Activated CD4-positive, alpha-beta T cell treated with anti-CD3 and anti-CD28 coated beads, Interleukin-2, amount 10 ng/mL, durations not matched to agents 24 days and 14 days (primary cell): ENCODE results near the gene MUC6. TPM values are rescaled to one million over a fixed set of nuclear protein-coding genes. Genes with fewer than 3 reads are reported as not detected.

Experiments
- DNase-seq: peaks from one replicate; pipeline ENCODE4 v3.0.0; 2022
- H3K27ac Mint-ChIP-seq: one replicate; pipeline ENCODE4 v1.8.0; 2022; ENCODE audit warnings: mild to moderate bottlenecking, mixed read lengths
- H3K27me3 Mint-ChIP-seq: one replicate; pipeline ENCODE4 v1.8.0; 2022; ENCODE audit warnings: mixed read lengths
- H3K36me3 Mint-ChIP-seq: one replicate; pipeline ENCODE4 v1.8.0; 2022; ENCODE audit warnings: low read depth, mild to moderate bottlenecking, mixed read lengths
- H3K4me1 Mint-ChIP-seq: one replicate; pipeline ENCODE4 v1.8.0; 2021; ENCODE audit warnings: mixed read lengths
- H3K4me3 Mint-ChIP-seq: one replicate; pipeline ENCODE4 v1.8.0; 2022; ENCODE audit warnings: mild to moderate bottlenecking, moderate library complexity, mixed read lengths
- H3K9me3 Mint-ChIP-seq: one replicate; pipeline ENCODE4 v1.8.0; 2021; ENCODE audit warnings: mixed read lengths
- intact Hi-C: fragments of 100-400 bp; cut with micrococcal nuclease; formaldehyde crosslinking; loops from one replicate; pipeline ENCODE4 v1.15.1; 2023
- total RNA-seq: library from RNA; stranded (reverse); gene quantifications from 2 replicates; pipeline ENCODE4 v1.2.3, GENCODE V29; 2022

Gene MUC6
- total RNA-seq, 1 donor from 2014 or later = not detected

DNA sequence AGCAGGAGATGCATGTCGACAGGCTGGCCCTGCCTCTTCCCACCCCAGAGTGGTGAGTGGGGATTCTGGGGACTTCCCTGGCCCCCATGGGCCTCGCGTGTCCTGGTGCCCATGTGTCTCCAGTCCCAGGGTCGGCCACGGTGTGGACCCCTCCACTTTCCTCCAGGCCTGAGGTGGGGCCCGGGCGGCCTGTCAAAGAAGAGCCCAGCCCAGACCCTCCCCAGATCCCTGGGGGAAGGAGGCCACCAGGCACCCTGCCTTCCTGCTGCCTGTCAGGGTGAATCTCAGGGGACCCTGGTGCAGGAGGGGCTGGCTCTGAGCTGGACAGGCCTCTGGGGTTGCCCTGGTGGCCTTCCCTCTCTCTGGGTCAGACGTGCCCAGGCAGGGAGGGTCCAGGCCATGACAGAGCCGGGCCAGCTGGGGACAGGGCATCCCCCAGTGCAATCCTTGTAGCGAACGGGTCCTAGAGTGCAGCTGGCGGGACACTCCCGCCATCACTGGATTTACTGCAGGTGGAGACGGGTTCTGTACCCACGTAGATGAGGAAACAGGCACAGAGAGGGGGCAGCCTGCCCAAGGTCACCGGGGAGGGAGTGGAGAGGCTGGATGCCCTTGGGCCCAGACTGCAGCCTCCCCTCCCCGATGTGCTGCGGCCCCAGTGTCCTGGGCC, 13.5 kb upstream of the MUC6 start:
- Mint-ChIP-seq H3K27me3 (peaks cover 2% of the 10 kb centered on the region), H3K4me3 (no peak overlapping the region), H3K9me3 (no peaks in the 10 kb centered on the region), H3K4me1 (peaks cover 2% of the 10 kb centered on the region), H3K27ac (no peak overlapping the region), H3K36me3 (no peaks in the 10 kb centered on the region)
- no peak for DNase-seq
- intact Hi-C loops = loop anchor here (2.0 kb wide), 1 partner anchor 125 kb away; the partner anchor contains the start of gene AP2A2

DNA sequence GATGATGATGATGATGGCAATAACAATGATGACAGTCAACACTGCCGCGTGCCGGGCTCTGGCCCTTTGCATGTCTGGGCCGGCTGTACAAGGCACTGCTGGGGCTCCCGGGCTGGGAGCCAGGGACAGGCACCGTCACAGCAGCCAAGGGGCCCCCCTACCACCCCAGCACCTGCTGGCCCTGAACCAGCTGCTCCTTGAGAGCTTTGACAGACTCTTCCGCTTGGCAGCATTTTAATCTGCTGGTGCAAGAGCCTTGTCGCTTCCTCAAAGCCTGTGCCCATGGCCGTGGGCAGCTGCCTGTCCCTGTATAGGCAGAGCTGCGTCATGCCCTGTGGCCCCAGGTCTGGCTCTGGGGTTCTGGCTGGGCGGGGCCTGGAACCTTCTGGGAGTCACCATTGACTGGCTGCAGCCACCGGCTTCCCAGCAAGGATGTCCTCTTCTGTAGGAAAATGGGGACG, 12.9 kb upstream of the MUC6 start:
- intact Hi-C loops = no loop called here
- Mint-ChIP-seq H3K27ac (no peak overlapping the region), H3K4me3 (no peak overlapping the region), H3K36me3 (no peaks in the 10 kb centered on the region), H3K9me3 (no peaks in the 10 kb centered on the region), H3K4me1 (peaks cover 2% of the 10 kb centered on the region), H3K27me3 (peaks cover 2% of the 10 kb centered on the region)
- no peak for DNase-seq

- Mint-ChIP-seq H3K27me3 (peaks cover 2% of the 10 kb centered on the region), H3K9me3 (no peaks in the 10 kb centered on the region), H3K4me3 (no peak overlapping the region), H3K4me1 (peaks cover 2% of the 10 kb centered on the region), H3K36me3 (no peaks in the 10 kb centered on the region), H3K27ac (no peak overlapping the region)
- intact Hi-C loops = no loop called here
- DNase-seq = no peak
These were observed 12.5 kb upstream of the MUC6 start for GRCh38 chr11:1049071-1049405.

GRCh38 chr11:1048375-1049070, 12.0 kb upstream of the MUC6 start:
- Mint-ChIP-seq H3K36me3 (no peaks in the 10 kb centered on the region), H3K4me1 (peaks cover 2% of the 10 kb centered on the region), H3K4me3 (no peak overlapping the region), H3K27me3 (peaks cover 2% of the 10 kb centered on the region), H3K27ac (no peak overlapping the region), H3K9me3 (no peaks in the 10 kb centered on the region)
- intact Hi-C loops = no loop called here
- DNase-seq = no peak

DNA sequence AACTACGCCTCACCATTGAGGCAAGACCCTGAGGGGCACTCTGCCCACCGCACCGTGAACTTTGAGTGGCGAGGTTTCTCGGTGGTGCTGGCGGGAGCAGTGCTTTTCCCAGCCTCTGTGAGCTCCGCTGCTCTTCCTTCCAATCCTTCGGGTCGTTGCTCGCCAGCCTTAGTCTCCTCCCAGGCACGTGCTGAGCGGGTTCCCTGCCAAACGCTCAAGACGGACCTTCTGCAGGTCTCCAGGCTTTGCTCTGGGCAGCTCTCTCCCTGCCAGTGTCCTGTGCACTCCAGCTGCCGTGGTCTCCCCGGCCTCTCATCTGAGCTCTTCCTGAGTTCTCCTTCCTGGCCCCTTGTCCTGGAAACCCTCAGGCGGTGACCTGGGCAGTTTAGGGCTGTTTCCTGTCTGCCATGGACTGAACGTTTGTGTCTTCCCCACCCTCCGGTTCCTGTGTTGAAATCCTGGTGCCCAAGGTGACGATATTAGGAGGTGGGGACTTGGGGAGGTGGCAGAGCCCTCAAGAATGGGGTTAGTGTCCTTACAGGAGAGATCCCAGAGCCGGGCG, 11.2 kb upstream of the MUC6 start:
- no peak overlapping the region for H3K4me3 Mint-ChIP-seq
- DNase-seq = no peak
- no peaks in the 10 kb centered on the region for H3K36me3 Mint-ChIP-seq
- H3K4me1 Mint-ChIP-seq = peaks cover 2% of the 10 kb centered on the region
- H3K27ac Mint-ChIP-seq = no peak overlapping the region
- H3K9me3 Mint-ChIP-seq = no peaks in the 10 kb centered on the region
- peaks cover 2% of the 10 kb centered on the region for H3K27me3 Mint-ChIP-seq
- intact Hi-C loops = no loop called here

GRCh38 chr11:1044160-1044559, 7.6 kb upstream of the MUC6 start:
- intact Hi-C loops = no loop called here
- H3K9me3 Mint-ChIP-seq = no peaks in the 10 kb centered on the region
- no peaks in the 10 kb centered on the region for H3K4me1 Mint-ChIP-seq
- H3K4me3 Mint-ChIP-seq = no peak overlapping the region
- DNase-seq = no peak
- no peaks in the 10 kb centered on the region for H3K36me3 Mint-ChIP-seq
- H3K27ac Mint-ChIP-seq = no peak overlapping the region
- peaks cover under 1% of the 10 kb centered on the region for H3K27me3 Mint-ChIP-seq

GRCh38 chr11:1043563-1044096, 7.1 kb upstream of the MUC6 start:
- intact Hi-C loops = no loop called here
- H3K4me3 Mint-ChIP-seq = no peak overlapping the region
- no peak overlapping the region for H3K27ac Mint-ChIP-seq

GRCh38 chr11:1042626-1043562, 6.4 kb upstream of the MUC6 start:
- no peaks in the 10 kb centered on the region for H3K9me3 Mint-ChIP-seq
- no peaks in the 10 kb centered on the region for H3K36me3 Mint-ChIP-seq
- no peak overlapping the region for H3K4me3 Mint-ChIP-seq
- DNase-seq = no peak
- no peaks in the 10 kb centered on the region for H3K4me1 Mint-ChIP-seq
- no peaks in the 10 kb centered on the region for H3K27me3 Mint-ChIP-seq
- H3K27ac Mint-ChIP-seq = no peak overlapping the region
- intact Hi-C loops = no loop called here

More at GRCh38 chr11:1043563-1044096, 7.1 kb upstream of the MUC6 start:
- no peaks in the 10 kb centered on the region for H3K9me3 Mint-ChIP-seq
- no peaks in the 10 kb centered on the region for H3K27me3 Mint-ChIP-seq
- no peak for DNase-seq
- H3K4me1 Mint-ChIP-seq = no peaks in the 10 kb centered on the region
- no peaks in the 10 kb centered on the region for H3K36me3 Mint-ChIP-seq

DNA sequence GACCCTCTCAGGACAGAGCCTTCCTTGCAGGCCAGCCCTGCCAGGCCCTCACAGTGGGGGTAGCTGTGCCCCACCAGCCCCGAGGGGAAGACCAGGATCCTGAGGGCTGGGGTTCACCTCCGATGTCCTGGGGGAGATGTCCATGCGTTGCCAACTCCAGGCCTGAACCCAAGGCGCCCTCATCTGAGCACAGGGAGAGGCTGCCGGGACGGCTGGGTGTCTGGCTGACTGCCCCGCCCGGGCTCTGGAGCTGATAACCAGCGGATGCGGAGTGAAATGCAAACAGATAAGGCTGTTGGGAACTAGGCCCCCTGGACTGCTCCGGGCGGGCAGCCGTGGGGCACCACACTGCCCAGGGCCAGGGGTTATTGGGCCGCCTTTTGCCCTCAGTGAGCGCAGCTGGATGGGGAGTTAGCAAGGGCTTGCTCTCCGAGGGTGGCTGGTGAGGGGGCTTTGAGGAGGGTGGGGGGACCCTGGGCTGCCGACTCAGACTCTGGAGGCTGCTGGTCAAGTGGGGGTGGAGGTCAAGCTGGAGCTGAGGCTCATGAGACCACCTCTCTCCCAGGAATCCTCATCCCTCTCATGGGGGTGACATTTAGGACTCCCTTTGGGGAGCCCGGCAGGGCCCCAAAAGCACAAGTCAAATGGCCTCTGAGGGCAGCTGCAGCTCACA, 5.6 kb upstream of the MUC6 start:
- intact Hi-C loops = no loop called here
- DNase-seq = no peak
- no peaks in the 10 kb centered on the region for H3K4me1 Mint-ChIP-seq
- H3K36me3 Mint-ChIP-seq = no peaks in the 10 kb centered on the region
- H3K4me3 Mint-ChIP-seq = no peak overlapping the region
- H3K9me3 Mint-ChIP-seq = no peaks in the 10 kb centered on the region
- no peaks in the 10 kb centered on the region for H3K27me3 Mint-ChIP-seq
- no peak overlapping the region for H3K27ac Mint-ChIP-seq

DNA sequence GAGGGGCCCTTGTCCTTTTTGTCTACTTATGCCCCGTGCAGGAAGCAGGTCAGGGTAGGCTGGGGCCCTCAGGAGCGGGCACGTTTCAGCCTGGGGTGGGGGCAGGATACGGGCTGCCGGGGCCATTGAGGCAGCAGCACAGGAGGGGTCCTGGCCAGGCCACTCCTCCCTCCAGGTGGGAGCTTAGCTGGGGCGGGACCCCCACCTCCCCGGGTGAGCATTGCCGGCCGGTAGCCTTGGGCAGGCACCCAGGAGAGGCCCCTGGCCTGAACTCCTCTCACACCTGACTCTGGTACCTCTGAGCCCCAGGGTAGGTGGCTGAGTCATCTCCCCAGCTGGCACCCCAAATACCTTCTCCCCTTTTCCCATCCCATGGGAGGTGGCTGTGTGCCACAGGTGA, 5.0 kb upstream of the MUC6 start:
- DNase-seq = no peak
- no peaks in the 10 kb centered on the region for H3K27me3 Mint-ChIP-seq
- H3K36me3 Mint-ChIP-seq = no peaks in the 10 kb centered on the region
- intact Hi-C loops = no loop called here
- H3K4me1 Mint-ChIP-seq = no peaks in the 10 kb centered on the region
- H3K9me3 Mint-ChIP-seq = no peaks in the 10 kb centered on the region
- H3K27ac Mint-ChIP-seq = no peak overlapping the region
- H3K4me3 Mint-ChIP-seq = no peak overlapping the region

- H3K27ac Mint-ChIP-seq = no peak overlapping the region
- H3K27me3 Mint-ChIP-seq = no peaks in the 10 kb centered on the region
- H3K9me3 Mint-ChIP-seq = no peaks in the 10 kb centered on the region
- no peaks in the 10 kb centered on the region for H3K36me3 Mint-ChIP-seq
- H3K4me1 Mint-ChIP-seq = no peaks in the 10 kb centered on the region
- no peak overlapping the region for H3K4me3 Mint-ChIP-seq
- no peak for DNase-seq
- intact Hi-C loops = no loop called here
These were observed 4.6 kb upstream of the MUC6 start for GRCh38 chr11:1041149-1041467.

GRCh38 chr11:1040428-1041148, 4.1 kb upstream of the MUC6 start:
- no peak overlapping the region for H3K27ac Mint-ChIP-seq
- intact Hi-C loops = no loop called here
- no peaks in the 10 kb centered on the region for H3K9me3 Mint-ChIP-seq
- DNase-seq = no peak
- H3K4me3 Mint-ChIP-seq = no peak overlapping the region
- H3K27me3 Mint-ChIP-seq = no peaks in the 10 kb centered on the region
- no peaks in the 10 kb centered on the region for H3K36me3 Mint-ChIP-seq
- no peaks in the 10 kb centered on the region for H3K4me1 Mint-ChIP-seq
